Fibroblast of skin of right biceps (primary cell): Measurements from ENCODE around the gene UIMC1.
A peak's percentile ranks its signal among the peaks of the same experiment; 100 is the strongest.
"Not testable (repeated sequence)": the region's sequence is repeated elsewhere in the genome, so short reads cannot be mapped to it uniquely, and the experiment has no call there.

Experiments
- DNase-seq: peaks from one replicate; pipeline ENCODE4 v3.0.0-alpha.2; 2013

UIMC1 gene

DNA sequence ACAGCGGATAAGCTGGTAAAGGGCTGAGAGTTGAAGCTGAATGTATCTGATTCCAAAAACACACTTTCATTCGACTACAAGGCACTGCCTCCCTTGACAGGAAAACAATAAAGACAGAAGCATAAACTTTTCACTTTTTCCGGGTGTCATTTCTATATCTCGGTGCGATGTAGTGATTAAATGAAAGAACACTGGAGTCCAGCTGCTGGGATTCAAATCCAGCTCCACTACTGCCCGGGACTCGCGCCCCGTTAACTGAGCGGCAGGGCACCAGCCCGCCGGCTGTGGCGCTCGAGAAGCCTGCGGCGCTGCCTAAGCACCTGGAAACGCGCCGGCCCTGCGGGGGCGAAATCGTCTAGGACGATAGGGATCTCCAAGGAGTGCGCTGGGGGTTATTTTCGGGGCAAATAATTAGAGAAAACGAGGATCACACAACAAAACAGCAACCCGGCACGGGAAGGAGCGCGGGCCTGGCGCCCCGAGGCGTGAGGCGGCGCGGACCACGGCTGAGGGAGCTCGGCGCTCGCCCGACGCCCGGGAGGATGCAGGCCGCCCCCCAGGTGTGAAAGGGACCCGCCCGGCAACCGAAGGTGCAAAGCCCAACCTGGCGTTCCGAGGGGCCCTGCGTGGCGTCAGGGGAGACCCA lies 837 bp downstream of the UIMC1 start:
- DNase-seq, result peak; percentile 69

DNA sequence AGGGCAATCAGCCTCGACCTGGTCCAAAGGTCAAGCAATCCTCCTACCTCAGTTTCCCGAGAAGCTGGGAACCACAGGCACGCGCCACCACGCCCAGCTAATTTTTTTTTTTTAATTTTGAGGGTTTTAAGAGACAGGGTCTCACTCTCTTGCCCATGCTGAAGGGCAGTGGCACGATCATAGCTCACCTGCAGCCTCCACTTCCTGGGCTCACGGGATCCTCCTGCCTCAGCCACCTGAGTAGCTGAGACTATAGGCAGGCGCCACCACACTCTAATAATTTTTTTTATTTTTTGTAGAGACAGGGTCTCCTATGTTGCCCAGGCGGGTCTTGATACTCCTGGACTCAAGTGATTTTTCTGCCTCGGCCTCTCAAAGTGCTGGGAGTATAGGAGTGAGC lies 1.6 kb downstream of the UIMC1 start:
- DNase-seq, result no peak

DNA sequence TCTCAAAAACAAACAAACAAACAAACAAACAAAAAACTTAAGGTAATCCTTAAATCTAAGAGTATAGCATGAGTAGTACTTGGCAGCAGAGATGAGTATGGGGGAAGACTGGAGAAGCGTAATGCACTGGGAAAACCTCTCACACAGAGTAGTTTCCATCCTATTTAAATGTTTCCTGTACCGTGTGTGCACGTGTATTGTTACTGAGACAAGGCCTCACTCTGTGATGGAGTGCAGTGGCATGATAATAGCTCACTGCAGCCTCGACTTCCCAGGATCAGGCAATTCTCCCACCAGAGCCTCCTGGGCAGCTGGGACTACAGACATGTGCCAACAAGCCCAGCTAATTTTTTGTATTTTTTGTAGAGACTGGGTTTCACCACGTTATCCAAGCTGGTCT lies 2.9 kb downstream of the UIMC1 start:
- DNase-seq, result no peak

DNA sequence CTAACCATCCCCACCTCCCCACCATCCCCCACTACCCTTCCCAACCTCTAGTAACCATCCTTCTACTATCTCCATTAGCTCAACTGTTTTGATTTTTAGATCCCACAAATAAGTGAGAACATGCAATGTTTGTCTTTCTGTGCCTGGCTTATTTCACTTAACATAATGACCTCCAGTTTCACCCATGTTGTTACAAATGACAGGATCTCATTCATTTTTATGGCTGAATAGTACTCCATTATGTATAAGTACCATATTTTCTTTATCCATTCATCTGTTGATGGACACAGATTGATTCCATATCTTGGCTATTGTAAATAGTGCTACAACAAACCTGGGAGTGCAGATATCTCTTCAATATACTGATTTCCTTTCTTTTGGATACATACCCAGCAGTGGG lies 7.1 kb downstream of the UIMC1 start:
- DNase-seq, result not testable (repeated sequence)

DNA sequence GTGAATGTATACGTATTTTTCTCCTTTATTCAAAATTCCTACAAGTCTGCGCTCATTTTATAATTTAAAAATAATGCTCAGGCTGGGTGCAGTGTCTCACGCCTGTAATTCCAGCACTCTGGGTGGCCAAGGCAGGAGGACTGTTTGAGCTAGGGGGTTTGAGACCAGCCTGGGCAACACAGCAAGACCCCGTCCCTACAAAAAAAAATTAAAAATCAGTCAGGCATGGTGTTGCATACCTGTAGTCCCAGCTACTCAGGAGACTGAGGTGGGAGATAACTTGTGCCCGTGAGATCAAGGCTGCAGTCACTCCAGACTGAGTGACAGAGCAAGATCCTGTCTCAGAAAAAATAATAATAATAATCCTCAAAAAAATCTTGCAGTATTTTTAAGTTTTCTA lies 7.8 kb downstream of the UIMC1 start:
- no peak for DNase-seq

DNA sequence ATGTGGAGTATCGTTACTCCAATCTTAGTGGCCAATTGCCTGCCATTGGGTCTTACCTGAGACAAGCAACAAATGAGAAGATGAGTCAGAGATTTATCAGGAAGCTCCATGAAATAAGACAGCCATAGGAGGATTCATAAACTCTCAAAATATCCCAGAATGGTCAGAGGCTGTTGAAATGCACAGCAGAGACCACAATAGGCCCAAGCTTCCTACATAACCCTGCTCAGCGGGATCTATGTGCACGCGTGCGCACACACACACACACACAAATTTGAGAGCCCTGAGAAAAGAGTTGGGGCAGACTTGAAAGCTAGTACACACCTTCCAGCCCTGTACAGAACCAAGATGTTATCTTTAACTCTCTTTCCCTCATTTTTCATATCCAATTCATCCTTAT lies 9.8 kb downstream of the UIMC1 start:
- DNase-seq, result peak; percentile 4

DNA sequence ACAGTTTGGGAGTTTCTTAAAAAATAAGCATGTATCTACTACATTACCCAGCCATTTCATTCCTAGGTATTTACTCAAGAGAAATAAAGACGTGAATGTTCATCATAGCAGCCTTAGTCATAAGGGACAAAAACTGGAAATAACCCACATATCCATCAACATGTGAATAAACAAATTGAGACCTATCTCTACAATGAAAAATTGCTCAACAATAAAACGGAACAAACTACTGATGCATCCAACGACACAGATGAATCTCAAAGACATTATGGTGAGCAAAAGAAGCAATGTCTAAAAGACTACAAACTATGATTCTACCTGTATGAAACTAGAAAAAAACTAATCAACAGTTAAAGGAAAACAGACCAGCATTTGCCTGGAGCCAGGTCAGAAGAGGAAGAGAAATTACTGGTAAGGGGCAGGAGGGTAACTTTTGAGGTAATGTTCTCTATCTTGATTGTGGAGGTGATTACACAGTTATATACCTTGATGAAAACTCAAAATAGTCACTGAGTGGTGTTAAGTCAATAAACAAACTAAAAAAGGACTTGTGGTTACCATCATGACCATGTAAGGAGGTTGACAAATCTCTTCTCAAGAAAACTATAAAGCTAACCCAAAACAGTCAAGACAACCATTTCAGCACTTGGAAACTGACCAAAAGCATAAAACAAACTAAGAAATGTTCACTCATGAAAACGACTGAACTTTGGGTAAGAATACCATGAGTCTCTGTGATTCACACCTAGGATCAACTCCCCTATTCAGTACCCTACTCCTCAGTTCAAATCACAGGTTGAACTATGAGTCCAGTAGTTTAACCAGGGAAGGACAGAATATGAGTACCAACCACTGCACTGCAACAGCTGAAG lies 10.4 kb downstream of the UIMC1 start:
- peak; percentile 49 for DNase-seq

DNA sequence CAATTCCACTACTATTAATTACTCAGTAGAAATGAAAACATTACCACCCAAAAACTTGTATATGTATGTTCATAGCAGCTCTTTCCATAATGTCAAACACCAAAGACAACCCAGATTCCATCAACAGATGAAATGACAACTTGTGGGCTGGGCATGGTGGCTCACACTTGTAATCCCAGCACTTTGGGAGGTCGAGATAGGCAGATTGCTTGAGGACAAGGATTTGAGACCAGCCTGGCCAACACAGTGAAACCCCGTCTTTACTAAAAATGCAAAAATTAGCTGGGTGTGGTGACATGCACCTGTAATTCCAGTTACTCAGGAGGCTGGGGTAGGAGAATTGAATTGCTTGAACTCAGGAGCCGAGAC lies 11.5 kb downstream of the UIMC1 start:
- DNase-seq, result no peak

DNA sequence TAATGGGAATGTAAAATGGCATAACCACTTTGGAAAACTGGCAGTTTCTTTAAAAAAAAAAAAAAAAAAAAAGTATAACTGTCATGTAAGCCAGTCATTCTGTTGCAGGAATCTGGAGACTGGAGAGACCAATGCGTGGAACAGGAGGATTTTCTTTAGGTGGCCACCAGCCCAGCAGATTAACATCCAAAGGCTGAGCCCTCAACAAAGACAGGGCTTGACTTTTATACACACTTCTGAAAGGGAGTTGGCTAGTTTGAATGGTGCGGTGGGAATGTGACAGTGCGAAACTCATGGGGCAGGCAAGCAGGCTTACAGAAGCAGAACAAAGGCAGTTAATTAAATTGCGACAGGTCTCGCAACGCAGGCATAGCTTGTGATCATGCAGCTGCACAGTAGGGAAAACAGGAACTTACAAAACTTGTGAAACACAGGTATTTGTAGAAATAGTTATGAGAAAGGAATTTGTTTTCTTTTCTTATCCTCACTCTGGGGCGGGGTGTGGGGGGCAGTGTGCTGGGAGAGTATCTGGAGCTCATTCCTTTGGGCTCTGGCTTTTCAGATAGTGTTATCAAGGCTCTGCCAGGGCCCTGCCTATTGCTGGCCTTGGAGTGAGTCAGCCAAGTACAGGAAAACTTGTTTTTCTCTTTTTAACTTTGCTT lies 12.0 kb downstream of the UIMC1 start:
- DNase-seq, result peak; percentile 33

DNA sequence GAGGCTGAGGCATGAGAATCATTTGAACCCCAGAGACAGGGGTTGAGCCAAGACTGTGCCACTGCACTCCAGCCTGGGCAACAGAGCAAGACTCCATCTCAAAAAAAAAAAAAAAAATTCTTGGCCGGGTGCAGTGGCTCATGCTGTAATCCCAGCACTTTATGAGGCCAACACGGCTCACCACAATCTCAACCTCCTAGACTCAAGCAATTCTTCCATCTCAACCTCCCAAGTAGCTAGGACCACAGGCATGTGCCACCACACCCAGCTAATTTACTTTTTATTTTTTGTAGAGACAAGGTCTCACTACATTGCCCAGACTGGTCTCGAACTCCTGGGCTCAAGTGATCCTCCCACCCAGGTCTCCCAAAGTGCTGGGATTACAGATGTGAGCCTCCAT lies 13.5 kb downstream of the UIMC1 start:
- not testable (repeated sequence) for DNase-seq

DNA sequence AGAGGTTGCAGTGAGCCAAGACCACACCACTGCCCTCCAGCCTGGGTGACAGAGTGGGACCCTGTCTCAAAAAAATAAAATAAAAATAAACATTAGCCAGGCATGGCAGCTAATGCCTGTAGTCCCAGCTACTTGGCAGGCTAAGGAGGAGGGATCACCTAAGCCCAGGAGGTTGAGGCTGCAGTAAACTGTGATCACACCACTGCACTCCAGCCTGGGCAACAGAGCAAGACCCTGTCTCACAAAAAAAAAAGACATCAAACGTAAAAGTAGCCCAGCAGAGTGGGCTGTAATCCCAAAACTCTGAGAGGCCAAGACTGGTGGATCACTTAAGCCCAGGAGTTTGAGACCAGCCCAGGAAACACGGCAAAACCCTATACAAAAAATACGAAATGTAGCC lies 19.0 kb downstream of the UIMC1 start:
- DNase-seq, result no peak

DNA sequence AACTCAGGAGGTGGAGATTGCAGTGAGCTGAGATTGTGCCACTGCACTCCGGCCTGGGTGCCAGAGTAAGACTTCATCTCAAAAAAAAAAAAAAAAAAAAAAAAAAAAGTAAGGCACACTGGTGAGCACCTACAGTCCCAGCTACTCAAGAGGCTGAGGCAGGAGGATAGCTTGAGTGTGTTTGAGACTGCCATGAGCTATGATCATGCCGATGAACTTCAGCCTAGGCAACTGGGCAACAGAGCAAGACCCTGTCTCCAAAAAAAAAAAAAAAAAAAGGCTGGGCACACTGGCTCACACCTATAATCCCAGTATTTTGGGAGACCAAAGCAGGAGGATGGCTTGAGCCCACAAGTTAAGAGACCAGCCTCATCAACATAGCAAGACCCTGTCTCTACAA lies 20.3 kb downstream of the UIMC1 start:
- no peak for DNase-seq

DNA sequence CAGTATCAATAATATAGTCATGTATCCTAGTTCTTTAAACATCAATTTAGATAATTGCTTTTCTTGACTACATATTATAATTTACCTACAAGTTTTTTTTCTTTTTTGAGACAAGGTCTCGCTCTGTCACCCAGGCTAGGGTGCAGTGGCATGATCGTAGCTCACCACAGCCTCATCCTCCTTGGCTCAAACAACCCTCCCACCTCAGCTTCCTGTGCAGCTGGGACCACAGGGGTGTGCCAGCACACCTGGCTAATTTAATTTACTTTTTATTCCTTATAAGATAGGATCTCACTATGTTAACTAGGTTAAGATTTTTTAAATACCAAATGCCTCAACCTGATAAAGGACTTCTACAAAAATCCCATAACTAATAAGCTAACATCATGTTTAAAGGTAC lies 21.1 kb downstream of the UIMC1 start:
- no peak for DNase-seq

DNA sequence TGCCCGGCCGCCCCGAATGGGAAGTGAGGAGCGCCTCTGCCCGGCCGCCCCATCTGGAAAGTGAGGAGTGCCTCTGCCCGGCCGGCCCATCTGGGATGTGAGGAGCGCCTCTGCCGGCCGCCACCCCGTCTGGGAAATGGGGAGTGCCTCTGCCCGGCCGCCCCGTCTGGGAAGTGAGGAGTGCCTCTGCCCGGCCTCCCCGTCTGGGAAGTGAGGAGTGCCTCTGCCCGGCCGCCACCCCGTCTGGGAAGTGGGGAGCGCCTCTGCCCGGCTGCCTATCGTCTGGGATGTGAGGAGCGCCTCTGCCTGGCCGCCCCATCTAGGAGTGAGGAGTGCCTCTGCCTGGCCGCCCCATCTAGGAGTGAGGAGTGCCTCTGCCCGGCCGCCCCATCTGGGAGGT lies 22.4 kb downstream of the UIMC1 start:
- not testable (repeated sequence) for DNase-seq

DNA sequence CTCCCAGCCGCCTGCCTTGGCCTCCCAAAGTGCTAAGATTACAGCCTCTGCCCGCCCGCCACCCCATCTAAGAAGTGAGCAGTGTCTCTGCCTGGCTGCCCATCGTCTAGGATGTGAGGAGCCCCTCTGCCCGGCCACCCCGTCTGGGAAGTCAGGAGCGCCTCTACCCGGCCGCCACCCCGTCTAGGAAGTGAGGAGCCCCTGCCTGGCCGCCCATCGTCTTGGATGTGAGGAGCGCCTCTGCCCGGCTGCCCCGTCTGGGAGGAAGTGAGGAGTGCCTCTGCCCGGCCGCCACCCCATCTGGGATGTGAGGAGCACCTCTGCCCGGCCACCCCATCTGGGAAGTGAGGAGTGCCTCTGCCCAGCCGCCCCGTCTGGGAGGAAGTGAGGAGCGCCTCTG lies 23.0 kb downstream of the UIMC1 start:
- not testable (repeated sequence) for DNase-seq

DNA sequence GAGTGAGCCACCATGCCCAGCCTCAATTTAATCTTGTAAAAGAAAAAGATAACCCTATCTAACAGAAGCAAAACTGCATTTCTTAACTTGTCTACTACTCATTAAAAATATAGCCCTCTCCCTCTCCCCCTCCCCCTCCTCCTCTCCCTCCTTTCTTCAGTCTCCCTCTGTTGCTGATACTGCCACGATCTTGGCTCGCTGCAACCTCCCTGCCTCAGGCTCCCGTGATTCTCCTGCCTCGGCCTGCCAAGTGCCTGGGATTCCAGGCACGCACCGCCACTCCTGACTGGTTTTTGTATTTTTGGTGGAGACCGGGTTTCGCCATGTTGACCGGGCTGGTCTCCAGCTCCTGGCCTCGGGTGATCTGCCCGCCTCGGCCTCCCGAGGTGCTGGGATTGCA lies 23.5 kb downstream of the UIMC1 start:
- DNase-seq, result not testable (repeated sequence)

DNA sequence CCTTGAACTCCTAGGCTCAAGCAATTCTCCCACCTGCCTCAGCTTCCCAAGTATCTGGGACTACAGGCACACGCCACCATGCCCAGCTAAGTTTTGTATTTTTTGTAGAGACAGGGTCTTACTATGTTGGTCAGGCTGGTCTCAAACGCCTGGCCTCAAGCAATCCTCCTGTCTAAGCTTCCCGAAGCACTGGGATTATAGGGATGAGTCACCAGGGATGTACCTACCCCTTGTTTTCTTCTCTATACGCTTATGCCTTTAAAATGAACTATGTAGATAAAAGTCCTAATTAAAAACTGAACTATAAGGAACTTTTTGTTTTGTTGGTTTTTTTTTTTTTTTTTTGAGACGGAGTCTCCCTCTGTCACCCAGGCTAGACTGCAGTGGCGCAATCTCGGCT lies 25.8 kb downstream of the UIMC1 start:
- no peak for DNase-seq

DNA sequence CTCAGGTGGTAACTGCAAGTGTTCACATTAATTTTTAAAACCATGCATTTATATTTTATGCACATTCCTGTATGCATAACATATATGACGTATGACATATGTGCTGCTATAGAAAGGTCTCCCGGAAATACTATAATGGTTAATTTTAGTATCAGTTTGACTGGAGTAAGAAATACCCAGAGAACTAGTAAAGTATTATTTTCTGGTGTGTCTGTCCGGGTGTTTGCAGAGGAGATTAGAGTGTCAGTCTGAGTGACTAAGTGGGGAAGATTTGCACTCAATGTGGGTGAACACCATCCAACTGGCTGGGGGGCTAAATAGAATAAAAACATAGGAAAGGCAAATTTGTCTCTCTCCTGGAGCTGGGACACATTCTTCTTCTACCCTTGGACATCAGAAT lies 26.9 kb downstream of the UIMC1 start:
- DNase-seq, result no peak

DNA sequence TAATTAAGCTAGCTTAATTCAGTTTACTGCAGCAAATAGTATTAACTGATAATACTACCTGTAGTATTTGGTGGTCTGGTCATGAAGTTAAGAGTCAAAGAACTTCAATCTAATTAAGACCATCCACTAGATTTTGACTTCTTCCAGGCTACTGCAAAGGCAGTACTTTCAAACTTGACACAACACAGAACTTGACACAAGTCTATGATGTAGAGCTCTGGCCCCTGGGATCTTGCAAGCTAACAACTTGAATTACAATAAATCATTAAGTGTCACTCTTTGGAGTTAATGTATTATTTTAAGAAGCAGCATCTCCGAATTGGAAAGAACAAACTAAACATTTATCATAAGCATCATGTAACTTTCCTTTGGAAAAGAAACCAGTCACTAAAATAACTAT lies 40.9 kb downstream of the UIMC1 start:
- DNase-seq, result no peak

DNA sequence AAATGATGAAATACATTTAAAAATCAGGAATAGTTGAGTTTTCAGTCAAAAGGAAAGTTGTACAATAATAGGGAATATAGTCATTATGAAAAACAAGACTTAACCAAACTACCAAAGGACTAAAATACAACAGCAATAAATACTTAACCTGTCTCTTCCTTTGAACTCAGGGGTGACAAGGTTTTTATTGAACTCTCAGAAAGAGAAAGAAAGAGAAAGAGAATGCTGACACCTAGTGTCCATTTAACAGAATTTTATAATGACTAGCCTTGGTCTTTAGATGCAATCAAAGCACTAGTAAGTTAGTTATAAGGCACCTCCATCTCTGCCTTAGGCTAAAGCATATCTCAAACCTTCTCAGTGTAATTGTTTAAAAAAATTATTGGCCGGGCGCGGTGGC lies 47.5 kb downstream of the UIMC1 start:
- DNase-seq, result peak; percentile 23

DNA sequence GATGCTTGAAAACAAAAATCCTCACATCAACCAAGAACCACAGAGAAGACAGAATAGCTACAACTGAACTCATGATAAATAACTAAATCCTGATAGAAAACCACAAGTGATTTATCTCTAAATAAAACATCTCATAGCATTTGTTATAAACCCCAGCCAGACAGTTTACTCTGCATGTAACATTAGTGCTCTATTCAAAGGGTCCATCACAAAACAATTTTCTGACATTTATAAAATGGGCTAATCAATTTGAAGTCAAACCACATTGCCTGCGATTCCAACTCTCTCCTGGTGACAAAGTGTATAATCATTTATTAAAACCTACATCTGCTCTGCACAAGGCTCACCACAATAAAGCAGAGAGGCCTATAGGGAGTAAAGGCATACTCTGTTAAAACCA lies 49.8 kb downstream of the UIMC1 start:
- DNase-seq, result no peak

DNA sequence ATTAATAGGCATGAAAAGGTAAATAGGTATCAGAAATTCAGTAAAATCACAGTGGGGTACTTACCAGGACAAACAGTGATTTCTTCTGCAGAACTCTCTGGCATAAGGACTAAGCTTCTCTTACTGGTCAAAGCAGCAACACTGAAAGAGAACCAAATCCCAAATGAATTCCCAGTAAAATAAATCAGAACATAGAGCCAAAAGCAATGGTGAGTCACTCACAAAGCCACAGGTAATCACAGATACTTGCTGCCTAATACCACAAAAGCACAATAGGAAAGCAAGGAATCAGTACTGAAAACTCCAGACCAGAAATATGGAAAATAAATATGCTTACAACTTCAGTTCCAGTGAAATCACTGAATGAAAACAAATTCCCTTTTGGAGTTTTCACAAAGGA lies 50.7 kb downstream of the UIMC1 start:
- DNase-seq, result peak; percentile 23

DNA sequence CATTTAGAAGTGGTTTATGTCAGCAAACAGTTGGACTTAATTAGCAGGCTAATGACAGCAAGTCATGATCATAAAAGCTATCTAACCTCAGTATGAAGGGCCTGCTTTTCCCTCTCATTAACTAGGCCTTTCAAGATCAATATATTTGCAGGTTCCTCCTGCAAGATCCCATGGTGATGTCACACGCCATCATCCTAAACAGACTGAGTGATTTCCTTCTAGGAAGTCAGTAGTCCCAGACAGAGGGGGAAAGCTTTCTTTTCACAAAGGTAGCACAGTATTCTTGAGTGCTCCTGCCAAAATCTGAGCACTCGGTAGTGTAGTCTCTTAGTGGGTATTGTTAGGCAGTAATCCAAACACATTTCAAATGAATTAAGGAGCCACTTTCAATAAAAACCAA lies 52.5 kb downstream of the UIMC1 start:
- no peak for DNase-seq

DNA sequence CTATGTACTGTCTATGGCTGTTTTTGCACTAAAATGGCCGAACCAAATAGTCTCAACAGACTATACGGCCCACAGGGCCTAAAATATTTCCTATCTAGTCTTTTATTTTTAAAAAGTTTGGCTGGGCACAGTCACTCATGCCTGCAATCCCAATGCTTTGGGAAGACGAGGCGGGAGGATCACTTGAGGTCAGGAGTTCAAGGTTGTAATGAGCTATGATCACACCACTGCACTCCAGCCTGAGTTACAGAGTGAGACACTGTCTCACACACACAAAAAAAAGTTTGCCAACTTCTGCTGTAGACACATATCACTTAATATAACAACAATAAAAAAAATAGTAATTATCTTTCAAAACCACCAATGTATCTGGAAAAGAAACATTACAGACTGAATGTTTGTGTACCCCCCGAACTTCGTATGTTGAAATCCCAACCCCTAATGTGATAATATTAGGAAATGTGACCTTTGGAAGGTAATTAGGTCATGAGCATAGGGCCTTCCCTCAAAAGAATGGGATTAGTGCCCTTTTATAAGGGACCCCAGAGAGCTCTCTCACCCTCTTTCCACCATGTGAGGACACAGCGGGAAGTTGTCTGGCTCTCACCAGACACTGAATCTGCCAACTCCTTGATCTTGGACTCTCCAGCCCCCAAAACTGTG lies 53.9 kb downstream of the UIMC1 start:
- no peak for DNase-seq
